Hippocampal formation (tissue), 2 donors: ENCODE results near the gene BRD3.
"Not testable (repeated sequence)": the region's sequence is repeated elsewhere in the genome, so short reads cannot be mapped to it uniquely, and the experiment has no call there.

Experiments used
- DNase-seq, 2 donors: peaks; one replicate each; lab custom pipeline; 2025; lab: John Stamatoyannopoulos, UW

The BRD3 gene

DNA sequence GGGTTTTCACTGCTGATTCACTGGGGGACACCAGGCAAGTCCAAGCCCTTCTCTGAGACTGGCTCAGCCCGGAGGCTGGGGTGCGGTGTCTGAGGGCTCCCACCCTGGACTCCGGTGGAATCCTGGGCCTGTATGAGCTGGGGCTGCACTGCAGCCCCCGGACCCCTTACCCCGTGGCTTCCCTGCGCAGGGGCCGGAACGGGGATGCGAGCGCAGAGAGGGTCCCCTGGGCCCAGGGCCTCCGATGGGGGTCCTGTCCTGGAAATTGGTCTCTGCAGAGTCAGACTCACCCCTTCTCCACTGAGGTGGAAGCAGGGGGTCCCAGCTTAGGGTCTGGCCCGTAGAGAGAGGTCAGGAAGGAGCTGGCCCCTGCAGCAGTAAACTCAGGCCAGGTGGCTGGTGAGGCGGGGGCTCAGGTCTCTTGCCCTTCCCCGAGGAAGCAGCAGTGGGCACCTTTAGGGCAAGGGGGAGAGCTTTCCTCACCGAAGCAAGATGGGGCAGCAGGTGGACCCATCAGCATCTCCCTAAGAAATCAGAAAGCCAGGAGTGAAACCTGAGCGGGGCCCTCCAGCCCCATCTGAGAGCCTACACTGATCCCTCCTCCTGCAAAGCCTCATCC, 74.1 kb downstream of the BRD3 start:
- DNase-seq = no peak

DNA sequence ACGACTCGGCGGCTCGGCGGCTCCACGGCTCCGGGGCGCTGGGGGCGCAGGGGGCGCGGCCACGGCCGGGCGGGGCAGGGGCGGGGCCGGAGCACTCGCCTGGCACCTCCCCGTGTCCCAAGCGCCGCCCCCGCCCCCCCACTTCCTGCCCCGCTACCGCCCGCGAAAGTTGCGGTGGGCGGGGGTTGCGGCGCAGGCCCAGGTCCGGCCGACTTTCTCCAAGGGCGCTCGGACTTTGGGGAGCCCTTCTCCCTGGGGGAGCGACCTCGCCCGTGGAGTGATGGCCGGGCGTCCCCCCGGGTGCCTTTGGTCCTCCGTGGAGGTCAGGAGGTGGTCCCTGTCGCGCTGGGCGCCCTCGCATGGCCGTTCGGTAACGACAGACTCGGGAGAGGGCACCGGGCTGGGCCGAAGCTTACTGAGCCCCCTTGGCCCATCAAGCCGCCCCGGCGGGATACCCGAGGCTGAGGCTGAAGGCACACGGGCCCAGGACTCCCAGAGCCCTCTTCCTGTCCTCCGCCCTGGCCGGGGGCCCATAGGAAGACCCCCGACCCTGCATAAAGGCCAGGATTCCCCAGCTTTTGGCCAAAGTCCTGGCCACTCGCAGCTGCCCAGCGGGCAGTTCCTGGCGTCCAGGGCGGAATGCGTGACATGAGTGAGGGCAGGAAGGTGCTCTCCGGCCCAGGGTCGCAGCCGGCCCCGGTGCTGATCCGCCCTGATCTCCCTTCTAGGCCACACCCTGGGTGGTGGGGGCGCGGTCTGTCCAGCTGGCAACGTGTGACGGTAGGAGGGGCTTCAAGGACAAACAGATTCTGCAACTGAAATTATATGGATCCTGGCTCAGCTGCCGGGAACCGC, 74.8 kb downstream of the BRD3 start:
- peak in 1 of 2 donors; percentile 64 for DNase-seq

DNA sequence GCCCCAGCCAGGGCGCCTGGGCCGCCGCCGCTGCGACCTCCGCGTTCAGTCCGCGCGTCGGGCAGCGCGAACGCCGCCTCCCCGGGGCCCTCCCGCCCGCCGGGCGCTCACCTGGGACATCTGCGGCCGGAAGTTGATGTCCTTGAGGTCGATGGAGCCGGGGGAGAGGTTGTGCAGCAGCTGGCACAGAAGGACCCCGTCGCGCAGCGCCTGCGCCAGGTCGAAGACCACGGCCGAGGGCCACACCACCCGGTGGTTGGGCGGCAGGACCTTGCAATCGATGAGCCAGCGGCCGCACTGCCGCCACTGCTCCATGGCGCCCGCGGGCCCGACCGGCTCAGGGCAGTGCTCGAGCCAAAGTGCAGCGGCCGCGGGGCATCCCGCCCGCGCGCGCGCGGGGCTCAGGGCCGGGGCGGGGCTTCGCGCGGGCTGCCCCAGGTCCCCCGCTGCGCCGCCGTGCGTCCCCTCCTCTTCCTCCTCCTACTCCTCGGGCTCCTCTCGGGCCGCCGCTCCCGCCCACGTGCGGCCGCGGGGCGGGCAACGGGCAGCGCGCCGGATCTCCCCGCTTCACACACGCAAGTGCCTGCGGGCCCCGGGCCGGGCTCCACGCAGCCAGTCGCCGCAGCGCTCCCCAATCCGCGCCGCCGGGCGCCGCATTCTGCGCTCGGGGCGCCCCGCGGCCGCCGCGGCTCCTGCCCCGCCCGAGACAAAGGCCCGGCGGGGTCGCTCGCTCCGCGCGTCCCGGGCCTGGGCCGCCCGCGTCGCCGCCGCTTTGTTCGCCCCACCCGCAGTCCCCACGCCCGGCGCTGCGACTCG, 75.7 kb downstream of the BRD3 start, which contains the start of gene VAV2:
Gene VAV2 (minus strand): TSS at position 361 of the 816 bp plus-strand sequence. CDS start 46 bp downstream, at position 315.
- DNase-seq = peak in 1 of 2 donors; percentile 21

DNA sequence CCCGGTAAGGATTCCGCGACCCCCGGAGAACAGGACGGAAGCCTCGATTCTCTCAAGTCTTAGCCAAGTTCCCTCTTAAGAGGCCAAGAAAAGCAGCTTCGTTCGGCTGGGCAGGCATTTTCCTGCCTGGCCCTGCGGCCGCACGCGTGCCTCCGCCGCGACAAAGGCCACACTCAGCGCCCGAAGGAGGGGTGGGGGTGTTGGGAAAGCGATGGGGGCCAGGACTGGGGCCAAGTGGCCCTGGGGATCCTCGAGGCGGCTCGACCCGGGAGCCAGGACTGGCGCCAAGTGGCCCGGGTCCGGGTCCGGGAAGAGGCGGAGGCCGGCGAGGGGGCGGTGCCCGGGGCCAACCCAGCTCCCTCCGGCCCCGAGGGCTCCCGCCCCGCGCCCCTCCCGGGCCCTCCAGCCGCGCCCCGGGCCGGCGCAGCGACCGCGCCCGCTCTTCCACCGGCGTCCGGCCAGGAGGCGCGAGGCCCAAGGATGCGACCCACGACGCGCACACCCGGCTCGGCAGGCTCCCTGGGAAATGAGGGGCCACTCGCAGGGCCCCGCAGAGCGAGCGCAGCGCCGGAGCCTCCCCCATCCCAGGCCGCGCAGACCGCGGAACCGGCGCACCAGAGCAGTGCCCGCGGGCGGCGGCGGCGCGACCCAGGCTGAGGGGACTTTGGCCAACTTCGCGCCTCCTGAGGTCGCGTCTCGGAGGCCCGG, 76.5 kb downstream of the BRD3 start:
- no peak for DNase-seq

DNA sequence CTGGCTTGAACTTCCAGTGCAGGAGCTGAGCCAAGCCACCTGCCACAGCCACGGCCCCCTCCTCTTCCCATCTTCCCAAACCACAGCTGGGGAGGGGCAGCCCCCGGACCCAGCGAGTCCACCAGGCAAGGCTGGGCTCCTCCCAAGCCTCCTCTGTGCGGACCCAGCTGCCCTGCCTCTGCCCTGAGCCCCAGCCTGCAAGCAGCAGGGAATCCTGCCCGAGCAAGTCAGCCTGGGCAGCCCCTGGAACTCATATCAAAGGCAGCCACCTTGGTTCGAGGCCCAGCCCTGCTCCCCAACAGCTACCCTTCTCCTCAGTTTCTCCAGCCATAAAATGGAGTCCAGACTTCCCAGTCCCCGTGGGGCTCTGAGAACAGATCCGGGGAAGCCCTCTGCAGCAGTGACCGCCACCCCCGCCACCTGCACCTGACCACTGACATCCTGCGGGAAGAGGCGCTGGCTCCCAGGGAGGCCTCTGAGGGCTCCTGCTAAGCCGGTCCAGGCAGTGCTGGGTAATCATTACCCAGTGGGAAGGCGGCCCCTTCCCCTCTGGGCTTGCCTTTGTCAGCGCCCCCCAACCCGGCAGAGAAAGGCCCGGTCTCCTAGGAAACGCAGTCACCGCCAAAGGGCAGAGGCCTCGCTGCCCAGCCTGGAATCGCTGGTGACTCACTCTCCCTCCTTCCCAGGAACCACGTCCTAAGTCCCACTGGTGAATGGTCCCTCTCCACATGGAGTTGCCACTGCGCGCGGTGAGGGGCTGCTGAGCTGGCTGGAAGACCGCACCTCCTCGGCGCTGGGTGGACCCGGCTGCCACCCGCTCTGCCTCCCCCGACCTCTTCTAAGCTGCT, 77.2 kb downstream of the BRD3 start:
- DNase-seq = no peak

DNA sequence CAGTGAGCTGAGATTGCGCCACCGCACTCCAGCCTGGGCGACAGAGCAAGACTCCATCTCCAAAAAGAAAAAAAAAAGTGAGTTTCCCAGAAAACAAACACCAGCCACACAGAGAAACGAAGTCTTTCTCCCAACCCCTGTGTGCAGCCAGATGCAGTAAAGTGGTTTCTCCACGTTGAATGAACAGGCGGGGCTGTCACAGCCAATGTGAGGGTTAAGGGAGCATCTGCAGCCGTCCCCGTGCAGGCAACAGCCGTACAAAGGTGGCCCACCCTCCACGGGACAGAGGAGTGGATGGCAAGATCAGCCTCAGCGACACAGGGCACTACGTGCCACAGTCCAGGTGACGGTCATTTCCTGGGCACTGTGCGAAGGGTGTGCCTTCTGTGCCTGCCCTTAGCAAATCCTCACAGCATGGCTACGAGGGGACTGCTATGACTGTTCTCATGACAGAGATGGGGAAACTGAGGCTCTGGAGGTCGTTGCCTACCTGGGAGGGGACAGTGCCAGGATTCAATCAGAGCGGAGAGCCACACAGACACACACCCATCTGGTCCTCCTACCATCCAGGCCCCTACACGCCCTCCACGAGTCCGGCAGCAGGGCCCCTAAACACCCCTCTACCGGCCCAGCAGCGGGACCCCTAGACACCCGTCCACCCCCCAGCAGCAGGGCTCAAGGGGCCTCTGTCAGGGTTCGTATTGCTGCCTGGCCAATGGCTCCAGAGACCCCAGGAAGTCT, 78.0 kb downstream of the BRD3 start:
- no peak for DNase-seq

DNA sequence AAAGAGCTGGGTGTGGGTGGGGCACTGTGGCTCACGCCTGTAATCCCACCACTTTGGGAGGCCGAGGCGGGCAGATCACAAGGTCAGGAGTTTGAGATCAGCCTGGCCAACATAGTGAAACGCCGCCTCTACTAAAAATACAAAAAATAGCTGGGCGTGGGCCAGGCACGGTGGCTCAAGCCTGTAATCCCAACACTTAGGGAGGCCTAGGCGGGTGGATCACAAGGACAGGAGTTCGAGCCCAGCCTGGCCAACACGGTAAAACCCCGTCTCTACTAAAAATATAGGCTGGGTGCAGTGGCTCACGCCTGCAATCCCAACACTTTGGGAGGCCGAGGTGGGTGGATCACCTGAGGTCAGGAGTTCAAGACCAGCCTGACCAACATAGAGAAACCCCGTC, 79.1 kb downstream of the BRD3 start:
- DNase-seq = not testable (repeated sequence)

DNA sequence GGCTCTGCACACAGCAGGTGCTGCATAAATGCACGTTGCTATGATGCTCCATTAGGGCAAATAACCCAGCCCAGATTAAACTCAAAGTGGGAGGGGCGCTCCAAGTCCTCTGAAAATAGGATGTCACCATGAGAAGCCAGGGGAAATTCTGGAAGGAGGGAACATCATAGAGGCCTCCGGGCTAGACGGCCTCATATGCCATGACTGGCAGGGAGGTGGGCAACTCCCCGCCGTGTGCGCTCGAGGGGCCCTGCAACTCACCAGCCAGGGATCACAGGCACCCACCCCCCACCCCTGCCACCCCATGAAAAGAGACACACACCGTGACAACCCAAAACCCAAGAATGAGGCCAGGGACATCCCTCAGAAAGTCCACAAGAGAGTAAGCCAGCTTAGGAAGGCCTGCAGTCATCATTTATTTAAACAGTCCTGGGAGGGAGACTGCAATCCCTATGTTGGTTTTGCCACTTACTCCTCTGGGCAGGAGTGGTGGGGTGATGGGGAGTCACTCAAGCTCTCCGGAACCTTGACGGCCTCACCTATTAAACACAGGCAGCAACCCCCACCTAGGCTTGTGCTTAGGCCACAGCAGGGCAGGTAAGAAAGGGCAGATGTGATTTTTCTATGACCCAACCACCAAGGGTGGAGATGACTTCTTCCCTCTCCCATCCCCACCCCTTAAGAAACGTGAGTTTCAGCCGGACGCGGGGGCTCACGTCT, 79.7 kb downstream of the BRD3 start:
- DNase-seq = no peak

DNA sequence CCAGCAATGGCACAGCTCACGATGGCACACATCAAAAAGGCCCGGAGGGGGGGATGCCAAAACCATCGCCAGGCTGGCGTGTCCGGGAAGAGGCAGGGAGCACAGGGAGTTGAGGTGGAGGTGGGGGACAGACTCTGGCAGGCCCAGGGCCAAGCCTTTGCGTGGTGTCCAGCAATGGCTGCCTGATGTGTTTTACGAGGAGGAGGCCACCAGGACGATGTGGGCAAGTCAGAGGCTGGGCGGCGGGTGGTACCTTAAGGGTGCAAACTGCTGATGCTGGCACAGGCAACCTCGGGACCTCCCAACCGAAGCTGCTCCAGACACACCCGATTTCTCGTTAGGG, 80.4 kb downstream of the BRD3 start:
- no peak for DNase-seq

DNA sequence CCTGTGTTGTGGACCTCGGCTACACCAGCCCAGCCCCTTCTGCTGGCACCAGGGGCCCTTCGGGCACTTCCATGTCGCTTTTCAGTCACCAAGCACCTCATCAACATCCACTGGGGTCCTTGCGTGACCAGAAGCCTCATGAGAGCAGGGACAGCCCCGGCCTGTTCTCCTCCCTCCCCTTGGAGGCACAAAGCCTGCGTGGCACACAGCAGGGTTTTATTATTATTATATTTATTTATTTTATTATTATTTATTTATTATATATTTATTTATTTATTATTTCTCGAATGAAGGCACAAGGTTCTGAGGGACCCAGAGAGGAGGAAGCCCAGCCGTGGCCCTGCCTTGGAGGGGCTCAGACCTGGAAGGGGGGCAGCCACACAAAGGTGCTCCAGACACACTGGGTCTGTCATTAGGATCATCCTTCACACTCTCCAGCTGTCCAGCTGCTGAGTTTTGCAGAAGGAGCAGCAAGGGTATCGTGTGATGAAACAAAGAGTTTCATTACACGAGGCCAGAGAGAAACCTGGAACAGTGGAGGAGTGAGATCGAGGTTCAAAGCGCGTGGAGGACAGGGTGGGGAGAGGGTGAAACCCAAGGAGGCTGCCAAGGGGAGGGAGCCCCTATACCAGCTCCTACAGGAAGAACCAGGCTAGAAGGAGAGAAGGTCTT, 80.9 kb downstream of the BRD3 start:
- no peak for DNase-seq

DNA sequence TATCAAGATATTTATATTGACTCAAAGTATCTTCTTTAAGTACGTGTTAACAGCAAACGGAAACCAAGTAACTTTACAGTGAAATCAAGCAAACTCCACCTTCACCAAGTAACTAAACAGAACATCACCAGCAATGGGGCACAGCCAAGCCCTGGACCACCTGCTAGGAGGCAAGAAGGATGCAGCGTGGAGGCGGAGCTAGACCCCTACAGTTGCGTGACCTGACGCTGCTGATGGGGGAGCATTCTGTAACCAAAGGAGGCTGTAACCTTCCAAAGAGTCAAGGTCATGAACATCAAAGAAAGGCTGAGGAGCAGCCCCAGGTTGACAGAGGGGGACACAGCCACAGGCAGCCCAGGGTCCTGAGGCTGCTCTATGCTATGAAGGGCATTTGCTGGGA, 81.8 kb downstream of the BRD3 start:
- DNase-seq = no peak

DNA sequence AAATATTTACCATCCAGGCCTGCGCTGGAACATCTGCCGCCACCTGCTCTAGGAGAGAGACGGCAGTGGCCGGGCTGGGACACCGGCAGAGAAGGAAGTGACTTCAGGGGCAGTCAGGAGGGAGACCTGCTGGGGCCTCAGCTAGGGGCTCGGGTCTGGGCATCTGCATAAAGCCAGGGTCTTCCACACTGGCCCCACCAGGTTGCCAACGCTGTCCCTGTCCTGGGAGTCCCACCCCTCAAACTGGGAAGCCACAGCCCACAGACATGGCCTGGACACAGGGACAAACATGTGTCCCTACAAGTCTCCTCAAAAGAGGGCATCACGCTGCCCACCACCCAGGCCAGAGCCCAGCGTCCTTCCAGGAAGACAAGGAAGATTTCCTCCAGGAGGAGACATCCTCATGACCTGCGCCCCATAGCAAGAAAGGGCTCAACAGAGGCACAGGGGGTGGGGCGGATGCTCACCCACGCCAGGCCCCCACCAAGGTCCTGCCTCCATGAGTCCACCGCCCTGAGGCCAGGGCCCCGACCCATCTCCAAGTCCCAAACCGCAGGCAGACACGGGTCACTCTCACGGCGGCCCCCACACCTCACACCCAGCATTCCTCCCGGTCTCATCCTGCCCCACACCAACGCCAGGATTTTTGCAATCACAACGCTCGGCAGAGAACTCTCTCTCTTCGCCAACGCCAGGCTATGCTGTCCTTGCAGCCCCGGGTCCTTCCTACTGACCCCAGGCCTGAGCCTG, 84.7 kb downstream of the BRD3 start:
- DNase-seq = no peak

DNA sequence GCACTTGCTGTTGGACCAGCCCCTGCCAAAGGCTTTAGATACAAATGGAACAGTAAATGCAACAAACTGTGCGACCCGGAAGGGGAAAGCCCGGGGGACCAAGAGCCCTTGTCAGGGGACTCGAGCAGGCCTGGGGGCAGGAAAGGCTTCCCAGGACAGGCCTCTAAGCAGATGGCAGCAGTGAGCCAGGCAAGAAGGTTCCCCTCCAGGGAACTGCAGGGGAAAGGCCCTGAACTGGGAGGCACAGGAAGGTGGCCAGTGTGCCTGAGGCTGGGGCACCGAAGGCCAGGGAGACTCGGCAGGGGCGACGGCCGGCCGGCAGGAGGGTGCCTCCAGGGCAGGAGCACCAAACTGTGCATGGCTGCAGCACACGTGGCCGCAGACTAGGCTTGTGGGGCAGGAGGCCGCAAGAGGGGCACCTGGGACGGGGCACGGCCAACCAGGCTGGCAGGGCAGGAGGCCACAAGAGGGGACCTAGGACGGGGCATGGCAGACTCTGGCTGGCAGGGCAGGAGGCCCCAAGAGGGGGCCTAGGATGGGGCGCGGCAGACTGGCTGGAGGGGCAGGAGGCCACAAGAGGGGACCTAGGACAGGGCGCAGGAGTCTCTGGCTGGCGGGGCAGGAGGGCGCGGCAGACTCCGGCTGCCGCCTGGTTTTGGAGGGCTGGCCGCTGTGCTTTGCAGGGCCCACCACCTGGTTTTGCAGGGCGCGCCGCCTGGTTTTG, 85.7 kb downstream of the BRD3 start:
- no peak for DNase-seq

DNA sequence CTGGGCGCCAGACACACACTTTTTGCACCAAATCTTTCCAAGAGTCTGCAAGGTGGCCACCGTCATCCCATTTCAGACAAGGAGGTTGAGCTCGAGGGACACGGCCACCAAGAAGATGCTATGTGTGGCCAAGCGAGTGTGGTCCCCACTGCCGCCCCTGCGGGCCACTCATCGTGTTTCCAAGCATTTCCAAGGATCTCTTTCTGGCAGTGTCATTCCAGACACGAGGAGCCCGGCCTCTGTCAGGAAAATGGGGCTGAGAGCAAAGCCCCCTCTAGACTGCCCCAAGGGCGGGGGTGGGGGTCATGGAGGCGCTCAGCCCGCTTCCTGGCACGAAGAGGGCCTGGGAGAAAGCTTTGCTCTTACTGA, 86.3 kb downstream of the BRD3 start:
- no peak for DNase-seq

DNA sequence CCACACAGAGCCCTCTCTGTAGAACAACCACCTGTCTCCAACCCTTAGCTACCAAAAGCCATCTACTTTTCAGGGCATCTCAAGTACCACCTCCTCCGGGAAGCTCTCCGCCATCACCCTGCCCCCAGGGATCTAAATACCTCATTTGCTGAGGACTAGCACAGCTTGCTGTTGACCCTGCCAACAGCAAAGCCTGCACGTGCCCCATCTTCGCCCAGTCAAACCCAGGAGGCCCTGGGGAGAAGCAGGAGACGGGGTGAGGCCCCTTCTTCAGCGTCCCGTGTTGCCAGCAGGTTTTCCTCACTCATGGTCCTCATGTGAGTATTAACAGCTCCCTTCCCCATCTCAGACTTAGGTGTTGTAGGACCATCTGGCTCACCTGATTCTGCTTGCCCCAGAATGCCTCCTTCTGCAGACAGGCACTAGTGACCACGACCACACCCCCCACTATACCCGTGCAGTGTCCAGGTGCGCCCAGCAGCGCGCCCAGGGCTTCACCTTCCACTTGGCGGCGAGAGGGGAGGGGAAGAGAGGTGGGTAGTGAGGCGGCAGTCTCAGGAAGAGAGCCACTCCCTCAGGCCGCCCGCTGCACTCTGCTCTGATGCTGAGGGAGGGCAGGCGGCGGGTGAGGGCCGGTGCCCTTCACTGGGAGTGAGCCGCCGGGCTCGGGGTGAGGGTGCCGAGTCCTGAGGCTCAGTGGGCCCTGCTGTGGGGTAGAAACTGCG, 86.8 kb downstream of the BRD3 start:
- no peak for DNase-seq
